ENCODE results near the gene SCN5A.

The SCN5A gene

GRCh38 chr3:38649500-38650247 is at the start of gene SCN5A:
TSS of gene SCN5A (minus strand) at chr3:38649687. CDS start at chr3:38633307, 16,380 bp downstream.
- in situ Hi-C loops (cut with HindIII; ENCODE audit: low pct_ligation_motif_present, low pct_unique_long_range_greater_than_20kb, low sequenced_read_pairs) = no loop called here
- DNase-seq = peak; percentile 31

GRCh38 chr3:38698760-38699159 is 49.3 kb upstream of the SCN5A start:
- in situ Hi-C loops (cut with HindIII; ENCODE audit: low pct_ligation_motif_present, low pct_unique_long_range_greater_than_20kb, low sequenced_read_pairs) = no loop called here
- no peak for DNase-seq

GRCh38 chr3:38698061-38698460 is 48.6 kb upstream of the SCN5A start:
- in situ Hi-C loops (cut with HindIII; ENCODE audit: low pct_ligation_motif_present, low pct_unique_long_range_greater_than_20kb, low sequenced_read_pairs) = no loop called here
- DNase-seq = no peak

- in situ Hi-C loops (cut with HindIII; ENCODE audit: low pct_ligation_motif_present, low pct_unique_long_range_greater_than_20kb, low sequenced_read_pairs) = no loop called here
- DNase-seq = no peak
These were observed 46.5 kb upstream of the SCN5A start for GRCh38 chr3:38696034-38696433.

- in situ Hi-C loops (cut with HindIII; ENCODE audit: low pct_ligation_motif_present, low pct_unique_long_range_greater_than_20kb, low sequenced_read_pairs) = no loop called here
- no peak for DNase-seq
These were observed 40.7 kb upstream of the SCN5A start for GRCh38 chr3:38690185-38690584.

DNA sequence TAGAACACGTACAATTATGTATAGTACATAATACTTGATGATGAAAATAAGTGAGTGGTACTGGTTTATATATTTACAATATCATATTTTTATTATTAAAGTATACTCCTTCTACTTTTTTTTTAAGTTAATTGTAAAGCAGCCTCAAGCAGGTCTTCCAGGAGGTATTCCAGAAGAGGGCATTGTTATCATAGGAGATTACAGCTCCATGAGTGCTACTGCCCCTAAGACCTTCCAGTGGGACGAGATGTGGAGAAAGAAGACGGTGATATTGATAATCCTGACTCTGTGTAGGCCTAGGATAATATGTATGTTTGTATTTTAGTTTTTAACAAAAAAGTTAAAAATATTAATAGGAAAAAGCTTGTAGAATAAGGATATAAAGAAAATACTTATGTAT is 40.3 kb upstream of the SCN5A start:
- DNase-seq = no peak
- in situ Hi-C loops (cut with HindIII; ENCODE audit: low pct_ligation_motif_present, low pct_unique_long_range_greater_than_20kb, low sequenced_read_pairs) = no loop called here

DNA sequence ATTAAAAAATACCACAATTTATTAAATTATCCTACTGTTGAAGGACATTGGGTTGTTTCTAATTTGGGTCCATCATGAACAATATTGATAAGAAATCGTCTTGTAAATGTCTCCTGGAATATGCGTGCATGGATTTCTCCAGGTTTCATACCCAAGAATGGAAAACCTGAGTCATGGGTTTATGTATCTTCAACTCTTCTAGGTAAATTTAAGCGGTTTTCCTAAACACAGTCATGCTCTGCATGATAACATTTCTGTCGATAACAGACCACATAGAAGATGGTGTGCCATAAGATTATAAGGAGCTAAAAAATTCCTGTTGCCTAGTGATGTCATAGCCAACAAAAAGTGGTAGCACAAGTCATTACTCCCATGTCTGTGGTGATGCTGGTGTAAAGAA is 39.9 kb upstream of the SCN5A start:
- DNase-seq = no peak
- in situ Hi-C loops (cut with HindIII; ENCODE audit: low pct_ligation_motif_present, low pct_unique_long_range_greater_than_20kb, low sequenced_read_pairs) = no loop called here

DNA sequence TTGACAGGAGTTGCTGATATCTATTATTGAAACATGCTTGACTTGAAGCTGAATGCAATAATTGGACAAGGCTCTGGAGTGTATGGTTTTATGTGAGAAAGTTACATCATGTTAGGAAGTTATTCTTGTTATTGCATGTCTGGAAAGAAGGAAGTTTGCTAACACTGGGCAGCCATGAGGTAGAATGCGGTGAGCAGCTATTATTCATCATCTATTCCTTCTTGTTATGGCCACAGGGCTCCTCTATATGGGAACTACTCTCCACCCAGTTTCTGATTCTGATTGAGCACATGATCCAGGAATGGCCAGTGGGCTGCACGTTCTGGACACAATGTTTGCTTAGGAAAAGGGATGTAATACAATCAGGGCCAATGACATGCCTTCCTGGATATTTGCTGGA is 37.8 kb upstream of the SCN5A start:
- no peak for DNase-seq

GRCh38 chr3:38684546-38684945 is 35.1 kb upstream of the SCN5A start:
- no peak for DNase-seq
- in situ Hi-C loops (cut with HindIII; ENCODE audit: low pct_ligation_motif_present, low pct_unique_long_range_greater_than_20kb, low sequenced_read_pairs) = no loop called here

More for the DNA sequence above, 37.8 kb upstream of the SCN5A start:
- in situ Hi-C loops (cut with HindIII; ENCODE audit: low pct_ligation_motif_present, low pct_unique_long_range_greater_than_20kb, low sequenced_read_pairs) = no loop called here

DNA sequence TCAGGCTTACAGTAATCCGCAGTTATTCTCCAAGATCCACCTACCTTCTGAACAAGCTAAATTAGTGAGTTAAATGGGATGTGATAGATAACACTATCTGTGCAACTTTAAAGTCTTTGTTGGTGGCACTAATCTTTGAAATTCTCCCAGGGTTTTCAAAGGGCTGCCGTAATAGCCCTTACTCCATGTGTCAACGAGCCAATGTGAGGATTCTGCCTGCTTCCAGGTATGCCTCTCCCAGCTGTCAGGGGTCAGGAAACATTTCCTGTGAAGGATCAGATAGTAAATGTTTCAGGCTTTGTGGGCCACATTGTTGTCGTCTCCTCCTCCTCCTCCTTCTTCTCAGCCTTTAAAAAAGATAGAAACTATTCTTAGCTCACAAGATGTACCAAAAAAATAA is 20.2 kb upstream of the SCN5A start:
- in situ Hi-C loops (cut with HindIII; ENCODE audit: low pct_ligation_motif_present, low pct_unique_long_range_greater_than_20kb, low sequenced_read_pairs) = no loop called here
- DNase-seq = no peak

GRCh38 chr3:38662544-38662943 is 13.1 kb upstream of the SCN5A start:
- peak; percentile 40 for DNase-seq
- in situ Hi-C loops (cut with HindIII; ENCODE audit: low pct_ligation_motif_present, low pct_unique_long_range_greater_than_20kb, low sequenced_read_pairs) = no loop called here

DNA sequence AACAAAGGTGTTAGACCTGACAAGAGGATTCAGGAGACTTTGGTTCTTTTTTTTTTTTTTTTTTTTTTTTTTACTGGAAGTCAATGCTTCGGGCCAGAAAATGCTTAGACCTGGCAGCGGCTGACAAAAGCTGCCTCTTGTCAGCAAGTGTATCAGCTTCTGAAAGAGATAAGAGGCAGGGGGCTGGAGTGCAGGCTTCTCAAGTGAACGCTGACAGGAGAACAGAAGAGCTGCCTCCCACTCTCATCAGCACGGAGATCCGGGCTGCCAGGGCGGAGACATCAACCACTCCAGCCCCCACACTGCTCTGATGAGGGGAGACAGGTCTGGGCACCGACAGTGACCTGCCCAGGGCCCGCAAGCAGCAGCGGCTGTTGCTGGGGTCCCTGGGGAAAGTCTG is 9.4 kb upstream of the SCN5A start:
- in situ Hi-C loops (cut with HindIII; ENCODE audit: low pct_ligation_motif_present, low pct_unique_long_range_greater_than_20kb, low sequenced_read_pairs) = no loop called here
- no peak for DNase-seq

GRCh38 chr3:38657369-38657768 is 7.9 kb upstream of the SCN5A start:
- in situ Hi-C loops (cut with HindIII; ENCODE audit: low pct_ligation_motif_present, low pct_unique_long_range_greater_than_20kb, low sequenced_read_pairs) = no loop called here
- DNase-seq = no peak

DNA sequence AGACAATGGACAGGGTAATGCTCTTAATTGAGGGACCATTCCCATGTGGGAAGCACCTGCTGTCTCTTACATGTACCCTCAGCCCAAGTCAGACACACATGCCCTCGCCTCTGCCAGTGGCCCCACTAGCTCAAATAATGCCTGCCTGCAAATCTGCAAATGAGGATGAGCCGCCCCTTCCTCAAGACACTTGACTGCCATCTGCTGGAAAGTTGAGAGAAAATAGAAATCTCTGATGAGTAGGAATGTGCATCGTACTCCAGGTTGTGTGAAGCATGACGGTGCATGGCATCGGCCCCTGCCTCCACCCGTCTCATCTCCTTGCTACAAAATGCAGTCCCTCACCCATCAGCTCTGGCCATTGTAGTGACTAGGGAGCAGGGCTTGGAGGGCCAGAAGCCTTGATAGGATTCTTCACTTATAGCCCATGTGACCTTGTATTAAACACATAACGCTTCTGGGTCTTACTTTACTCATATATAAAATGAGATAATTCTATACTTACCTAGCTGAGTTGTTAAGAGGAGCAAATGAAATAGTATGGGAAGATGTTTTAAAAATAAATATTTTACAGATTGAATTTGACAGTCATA is 6.3 kb upstream of the SCN5A start:
- in situ Hi-C loops (cut with HindIII; ENCODE audit: low pct_ligation_motif_present, low pct_unique_long_range_greater_than_20kb, low sequenced_read_pairs) = no loop called here
- peak; percentile 57 for DNase-seq

GRCh38 chr3:38653685-38654537 is 4.4 kb upstream of the SCN5A start:
- in situ Hi-C loops (cut with HindIII; ENCODE audit: low pct_ligation_motif_present, low pct_unique_long_range_greater_than_20kb, low sequenced_read_pairs) = no loop called here
- DNase-seq = no peak

- in situ Hi-C loops (cut with HindIII; ENCODE audit: low pct_ligation_motif_present, low pct_unique_long_range_greater_than_20kb, low sequenced_read_pairs) = no loop called here
These were observed 3.4 kb upstream of the SCN5A start for GRCh38 chr3:38652934-38653333.

GRCh38 chr3:38651153-38651789 is 1.8 kb upstream of the SCN5A start:
- peak; percentile 54 for DNase-seq
- in situ Hi-C loops (cut with HindIII; ENCODE audit: low pct_ligation_motif_present, low pct_unique_long_range_greater_than_20kb, low sequenced_read_pairs) = no loop called here

More at GRCh38 chr3:38652934-38653333, 3.4 kb upstream of the SCN5A start:
- DNase-seq = no peak

- DNase-seq = no peak
- in situ Hi-C loops (cut with HindIII; ENCODE audit: low pct_ligation_motif_present, low pct_unique_long_range_greater_than_20kb, low sequenced_read_pairs) = no loop called here
These were observed 913 bp upstream of the SCN5A start for GRCh38 chr3:38650248-38650951.
